CD14-positive monocyte (primary cell): ENCODE measurements around the gene SCNN1B. TPM values are rescaled to one million over a fixed set of nuclear protein-coding genes. Genes with fewer than 3 reads are reported as not detected.
A peak's percentile ranks its signal among the peaks of the same experiment; 100 is the strongest.

Experiments used
- DNase-seq, 3 donors: peaks; one replicate each; pipeline ENCODE4 v3.0.0-alpha.2; 2011 to 2022
- H2AFZ ChIP-seq: 2 replicates; pipeline ENCODE4 v1.6.0; 2012; ENCODE audit warnings: mild to moderate bottlenecking, low read depth, low read length, inconsistent platforms; ENCODE audit not compliant: insufficient read depth, poor library complexity, severe bottlenecking
- H3K27ac ChIP-seq, 2 donors: 1 replicate in 1 of 2; 2 replicates in 1 of 2; pipeline ENCODE4 v1.5.1; 2012 to 2013; ENCODE audit warnings: low read length in 2 of 2, control low read depth in 1 of 2, inconsistent platforms in 1 of 2, low read depth in 1 of 2, mild to moderate bottlenecking in 1 of 2
- H3K27me3 ChIP-seq, 2 donors: one replicate each; pipeline versions ENCODE4 v1.6.0 to v1.6.1; 2011 to 2013; ENCODE audit warnings: low read length in 2 of 2; ENCODE audit not compliant: control insufficient read depth in 2 of 2, insufficient read depth in 2 of 2
- H3K36me3 ChIP-seq, 2 donors: replicated peaks in 1 of 2; 1 replicate in 1 of 2; 2 replicates in 1 of 2; pipeline versions ENCODE4 v1.5.1 to v1.6.1; 2012 to 2013; ENCODE audit warnings: low read length in 2 of 2, control low read depth in 1 of 2, inconsistent platforms in 1 of 2, mild to moderate bottlenecking in 1 of 2; ENCODE audit not compliant: insufficient read depth in 2 of 2, control insufficient read depth in 1 of 2
- H3K4me1 ChIP-seq, 2 donors: 1 replicate in 1 of 2; 2 replicates in 1 of 2; pipeline versions ENCODE4 v1.5.1 to v1.6.1; 2012 to 2013; ENCODE audit warnings: low read length in 2 of 2, control low read depth in 1 of 2, inconsistent platforms in 1 of 2, mild to moderate bottlenecking in 1 of 2, moderate library complexity in 1 of 2; ENCODE audit not compliant: insufficient read depth in 2 of 2, control insufficient read depth in 1 of 2
- H3K4me2 ChIP-seq: replicated peaks from 2 replicates; pipeline ENCODE3; 2012; ENCODE audit warnings: low read length, moderate library complexity, mild to moderate bottlenecking; ENCODE audit not compliant: poor library complexity, severe bottlenecking; ENCODE audit errors: extremely low read depth
- H3K4me3 ChIP-seq, 3 experiments: fragments of 200-600 bp in 1 of 3; sonication (generic) in 1 of 3; replicated peaks in 1 of 3; 1 replicate in 2 of 3; 2 replicates in 1 of 3; pipeline ENCODE4 v1.5.1; 2011 to 2013; ENCODE audit warnings: low read length in 3 of 3, mild to moderate bottlenecking in 3 of 3, control low read depth in 2 of 3, low read depth in 2 of 3, inconsistent platforms in 1 of 3, moderate library complexity in 1 of 3
- H3K79me2 ChIP-seq: 2 replicates; pipeline ENCODE4 v1.6.0; 2012; ENCODE audit warnings: mild to moderate bottlenecking, control low read depth, inconsistent platforms, low read length, moderate library complexity; ENCODE audit not compliant: insufficient read depth
- H3K9ac ChIP-seq: 2 replicates; pipeline ENCODE4 v1.6.0; 2017; ENCODE audit warnings: low read length, mild to moderate bottlenecking; ENCODE audit not compliant: insufficient read depth, poor library complexity, severe bottlenecking
- H3K9me3 ChIP-seq, 2 donors: replicated peaks in 1 of 2; 1 replicate in 1 of 2; 2 replicates in 1 of 2; pipeline versions ENCODE4 v1.5.1 to v1.6.1; 2012 to 2013; ENCODE audit warnings: low read length in 2 of 2, control low read depth in 1 of 2; ENCODE audit not compliant: control insufficient read depth in 1 of 2, insufficient read depth in 1 of 2
- H4K20me1 ChIP-seq: 2 replicates; pipeline ENCODE4 v1.6.0; 2012; ENCODE audit warnings: mild to moderate bottlenecking, low read length, control low read depth, moderate library complexity; ENCODE audit not compliant: insufficient read depth
- H3K27ac Mint-ChIP-seq, 7 donors: one replicate each; pipeline ENCODE4 v1.8.0; 2020; ENCODE audit warnings: mild to moderate bottlenecking in 7 of 7, mixed read lengths in 7 of 7, moderate library complexity in 6 of 7, inconsistent platforms in 2 of 7
- H3K27me3 Mint-ChIP-seq, 3 donors: one replicate each; pipeline ENCODE4 v1.8.0; 2021 to 2022; ENCODE audit warnings: low read depth in 3 of 3, mild to moderate bottlenecking in 3 of 3, mixed read lengths in 3 of 3, moderate library complexity in 3 of 3, inconsistent platforms in 1 of 3
- H3K36me3 Mint-ChIP-seq, 2 donors: one replicate each; pipeline ENCODE4 v1.8.0; 2020; ENCODE audit warnings: mixed read lengths in 2 of 2, inconsistent platforms in 1 of 2, mild to moderate bottlenecking in 1 of 2
- H3K4me1 Mint-ChIP-seq: one replicate; pipeline ENCODE4 v1.8.0; 2020; ENCODE audit warnings: mild to moderate bottlenecking, mixed read lengths
- H3K4me3 Mint-ChIP-seq, 2 donors: one replicate each; pipeline ENCODE4 v1.8.0; 2020; ENCODE audit warnings: mild to moderate bottlenecking in 2 of 2, mixed read lengths in 2 of 2, moderate library complexity in 1 of 2
- H3K9me3 Mint-ChIP-seq, 7 donors: one replicate each; pipeline ENCODE4 v1.8.0; 2020 to 2022; ENCODE audit warnings: mixed read lengths in 7 of 7, mild to moderate bottlenecking in 6 of 7, moderate library complexity in 6 of 7, inconsistent platforms in 2 of 7
- CTCF ChIP-seq: fragments of 200-600 bp; IDR thresholded peaks from one replicate; pipeline ENCODE4 v1.8.0; 2022; ENCODE audit warnings: antibody characterized with exemption, mild to moderate bottlenecking
- WGBS: methylation state at CpG from one replicate; pipeline ENCODE4 v1.1.5; 2013; ENCODE audit warnings: missing lambda C conversion rate; ENCODE audit not compliant: insufficient coverage; 5-methylcytosine and 5-hydroxymethylcytosine counted together
- intact Hi-C, 2 donors: fragments of 100-400 bp; cut with micrococcal nuclease; formaldehyde crosslinking; loops; one replicate each; pipeline versions ENCODE4 v1.15.0 to v1.15.1; 2023
- polyA plus RNA-seq, 3 donors: library from polyadenylated mRNA; depleted of rRNA in 1 of 3; unstranded in 2 of 3; stranded (reverse) in 1 of 3; fragments of 300-500 nt in 2 of 3; fragments of >200 nt in 1 of 3; fragmentation: Illumina TruSeq in 2 of 3; gene quantifications; 1 replicate in 2 of 3; 2 replicates in 1 of 3; pipeline ENCODE4 v1.2.3, GENCODE V29; 2012 to 2021

The SCNN1B gene
- polyA plus RNA-seq, 3 donors: not detected

- WGBS: 97% methylated on average over 3 of the region's 7 CpGs
Measured at GRCh38 chr16:23408823-23409298, 106.8 kb downstream of the SCNN1B start.

GRCh38 chr16:23409522-23409921 is 107.4 kb downstream of the SCNN1B start:
- H3K4me3 Mint-ChIP-seq: no peak overlapping the region
- peaks cover 0 to 2% (median 0%) of the 10 kb centered on the region in 3 donors for H3K27me3 Mint-ChIP-seq
- WGBS: 100% methylated on average over 2 of the region's 2 CpGs
- H3K27ac Mint-ChIP-seq: no peak overlapping the region
- H3K36me3 Mint-ChIP-seq: peaks cover 76 to 88% of the 10 kb centered on the region in 2 donors
- Histone ChIP-seq H3K4me2 (no peak overlapping the region), H3K4me3 (no peak overlapping the region), H3K27ac (no peak overlapping the region), H3K36me3 (peaks cover 65 to 93% of the 10 kb centered on the region in 2 donors), H3K27me3 (no peaks in the 10 kb centered on the region), H2AFZ (no peak overlapping the region), H3K79me2 (no peaks in the 10 kb centered on the region), H3K9ac (no peak overlapping the region), H3K9me3 (no peaks in the 10 kb centered on the region), H4K20me1 (no peaks in the 10 kb centered on the region), H3K4me1 (no peaks in the 10 kb centered on the region)
- no peak for TF ChIP-seq CTCF
- no peak for DNase-seq
- H3K9me3 Mint-ChIP-seq: no peaks in the 10 kb centered on the region
- intact Hi-C loops: no loop called here
- H3K4me1 Mint-ChIP-seq: no peaks in the 10 kb centered on the region

More at GRCh38 chr16:23408823-23409298, 106.8 kb downstream of the SCNN1B start:
- H2AFZ ChIP-seq: no peak overlapping the region
- H3K27me3 ChIP-seq: no peaks in the 10 kb centered on the region
- H3K4me2 ChIP-seq: no peak overlapping the region
- no peak overlapping the region for H3K9ac ChIP-seq
- H3K27ac ChIP-seq: no peak overlapping the region
- peaks cover 68 to 93% of the 10 kb centered on the region in 2 donors for H3K36me3 ChIP-seq
- no peaks in the 10 kb centered on the region for H3K9me3 ChIP-seq
- Mint-ChIP-seq H3K36me3 (peaks cover 76 to 87% of the 10 kb centered on the region in 2 donors), H3K27ac (peak overlapping the region in 1 of 7 donors; percentile 52), H3K9me3 (no peaks in the 10 kb centered on the region), H3K4me1 (no peaks in the 10 kb centered on the region), H3K27me3 (peaks cover 0 to 2% (median 0%) of the 10 kb centered on the region in 3 donors), H3K4me3 (no peak overlapping the region)
- no peaks in the 10 kb centered on the region for H4K20me1 ChIP-seq
- H3K4me3 ChIP-seq: no peak overlapping the region
- DNase-seq: no peak
- no peak for TF ChIP-seq CTCF
- no peaks in the 10 kb centered on the region for H3K79me2 ChIP-seq
- intact Hi-C loops: no loop called here
- H3K4me1 ChIP-seq: no peaks in the 10 kb centered on the region
